GM23338 (cell line): ENCODE results near the gene UNC80.

ENCODE experiments used
- EZH2 ChIP-seq: fragments of 200-600 bp; sonication (generic); IDR thresholded peaks from one replicate; pipeline ENCODE4 v1.8.0; 2017; ENCODE audit warnings: antibody characterized with exemption, mild to moderate bottlenecking, low read depth; ENCODE audit not compliant: unreplicated experiment
- EZH2phosphoT487 ChIP-seq: fragments of 200-600 bp; sonication (generic); IDR thresholded peaks from one replicate; pipeline ENCODE4 v1.8.1; 2018; ENCODE audit warnings: antibody characterized with exemption; ENCODE audit not compliant: unreplicated experiment
- NANOG ChIP-seq: IDR thresholded peaks from 2 replicates; pipeline ENCODE4 v1.6.1; 2016; ENCODE audit warnings: antibody characterized with exemption, borderline replicate concordance
- POLR2AphosphoS5 ChIP-seq: IDR thresholded peaks from 2 replicates; pipeline ENCODE4 v1.6.1; 2016; ENCODE audit warnings: antibody characterized with exemption, low read depth
- TF ChIP-seq, protein P1 (sequence below), 2 experiments: fragments of 200-600 bp in 1 of 2; sonication (generic) in 1 of 2; conservative IDR thresholded peaks; 2 replicates each; pipeline versions ENCODE4 v1.5.1 to v1.6.1; 2016 to 2017; ENCODE audit warnings: antibody characterized with exemption in 2 of 2, low read depth in 2 of 2, mild to moderate bottlenecking in 2 of 2, moderate library complexity in 1 of 2

DNA sequence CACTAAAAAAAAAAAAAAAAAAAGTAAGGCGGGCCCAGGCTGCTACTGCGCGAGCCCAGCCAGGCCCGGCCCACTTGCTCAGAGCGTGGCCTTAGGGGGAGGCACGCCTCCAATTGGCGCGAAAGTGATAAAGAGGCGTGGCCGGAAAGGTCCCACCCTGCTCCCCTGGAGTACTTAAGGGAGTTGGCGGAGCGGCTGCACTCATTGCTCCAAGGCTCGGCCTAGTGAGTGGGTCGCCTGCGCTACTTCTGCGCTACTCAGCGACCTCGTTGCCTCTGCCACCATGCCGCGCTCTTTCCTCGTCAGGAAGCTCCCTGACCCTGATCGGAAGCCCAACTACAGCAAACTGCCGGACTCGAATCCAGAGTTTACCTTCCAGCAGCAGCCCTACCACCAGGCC lies 36.9 kb downstream of the UNC80 start:
- TF ChIP-seq, protein P1, sequence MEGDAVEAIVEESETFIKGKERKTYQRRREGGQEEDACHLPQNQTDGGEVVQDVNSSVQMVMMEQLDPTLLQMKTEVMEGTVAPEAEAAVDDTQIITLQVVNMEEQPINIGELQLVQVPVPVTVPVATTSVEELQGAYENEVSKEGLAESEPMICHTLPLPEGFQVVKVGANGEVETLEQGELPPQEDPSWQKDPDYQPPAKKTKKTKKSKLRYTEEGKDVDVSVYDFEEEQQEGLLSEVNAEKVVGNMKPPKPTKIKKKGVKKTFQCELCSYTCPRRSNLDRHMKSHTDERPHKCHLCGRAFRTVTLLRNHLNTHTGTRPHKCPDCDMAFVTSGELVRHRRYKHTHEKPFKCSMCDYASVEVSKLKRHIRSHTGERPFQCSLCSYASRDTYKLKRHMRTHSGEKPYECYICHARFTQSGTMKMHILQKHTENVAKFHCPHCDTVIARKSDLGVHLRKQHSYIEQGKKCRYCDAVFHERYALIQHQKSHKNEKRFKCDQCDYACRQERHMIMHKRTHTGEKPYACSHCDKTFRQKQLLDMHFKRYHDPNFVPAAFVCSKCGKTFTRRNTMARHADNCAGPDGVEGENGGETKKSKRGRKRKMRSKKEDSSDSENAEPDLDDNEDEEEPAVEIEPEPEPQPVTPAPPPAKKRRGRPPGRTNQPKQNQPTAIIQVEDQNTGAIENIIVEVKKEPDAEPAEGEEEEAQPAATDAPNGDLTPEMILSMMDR (conservative IDR thresholded peaks at IDR 0.05; ENCODE audit: low read depth in 2 of 2) = no peak
- TF ChIP-seq POLR2AphosphoS5 = no peak
- TF ChIP-seq EZH2 = no peak
- TF ChIP-seq EZH2phosphoT487 = no peak
- no peak for TF ChIP-seq NANOG
